ENCODE data around the gene TECRL.

- no peak for TF ChIP-seq POLR2A (IDR thresholded peaks at IDR 0.05)
- no peak for TF ChIP-seq CTCF (IDR thresholded peaks at IDR 0.05)
These were observed 161.1 kb downstream of the TECRL start for GRCh38 chr4:64248186-64248585.

Measured in uterus (tissue), 2 donors.